ENCODE data around the gene TTC28. TPM values are rescaled to one million over a fixed set of nuclear protein-coding genes. Genes with fewer than 3 reads are reported as not detected.

The TTC28 gene
- total RNA-seq, 2 donors from 2014 or later, result 4.2 to 5.4 TPM

- no peaks in the 10 kb centered on the region for H3K36me3 Mint-ChIP-seq (ENCODE audit: insufficient read depth in 2 of 2)
- no peak overlapping the region for H3K27ac Mint-ChIP-seq
- H3K9me3 Mint-ChIP-seq, result no peaks in the 10 kb centered on the region
- H3K4me1 Mint-ChIP-seq (ENCODE audit: low read depth), result no peaks in the 10 kb centered on the region
- no peak overlapping the region for H3K4me3 Mint-ChIP-seq
- DNase-seq (no peak), ATAC-seq (replicated peaks in 1 of 2) (no peak)
- H3K27me3 Mint-ChIP-seq (ENCODE audit: low read depth), result no peaks in the 10 kb centered on the region
These were observed 433.2 kb downstream of the TTC28 start for GRCh38 chr22:28246397-28246796.

- no peak overlapping the region for H3K4me3 Mint-ChIP-seq
- no peaks in the 10 kb centered on the region for H3K36me3 Mint-ChIP-seq (ENCODE audit: insufficient read depth in 2 of 2)
- H3K27me3 Mint-ChIP-seq (ENCODE audit: low read depth), result no peaks in the 10 kb centered on the region
- H3K9me3 Mint-ChIP-seq, result no peaks in the 10 kb centered on the region
- no peak overlapping the region for H3K27ac Mint-ChIP-seq
- no peak for DNase-seq
- ATAC-seq (replicated peaks in 1 of 2), result no peak
- no peaks in the 10 kb centered on the region for H3K4me1 Mint-ChIP-seq (ENCODE audit: low read depth)
These were observed 433.9 kb downstream of the TTC28 start for GRCh38 chr22:28245579-28246224.

GRCh38 chr22:28244757-28245156, 434.9 kb downstream of the TTC28 start:
- H3K27me3 Mint-ChIP-seq (ENCODE audit: low read depth), result no peaks in the 10 kb centered on the region
- H3K4me3 Mint-ChIP-seq, result no peak overlapping the region
- H3K36me3 Mint-ChIP-seq (ENCODE audit: insufficient read depth in 2 of 2), result no peaks in the 10 kb centered on the region
- H3K4me1 Mint-ChIP-seq (ENCODE audit: low read depth), result no peaks in the 10 kb centered on the region
- no peaks in the 10 kb centered on the region for H3K9me3 Mint-ChIP-seq
- H3K27ac Mint-ChIP-seq, result no peak overlapping the region
- DNase-seq (no peak), ATAC-seq (replicated peaks in 1 of 2) (no peak)

GRCh38 chr22:28243539-28243938, 436.1 kb downstream of the TTC28 start:
- Mint-ChIP-seq H3K4me3 (no peak overlapping the region), H3K27ac (no peak overlapping the region), H3K27me3 (ENCODE audit: low read depth) (no peaks in the 10 kb centered on the region), H3K9me3 (no peaks in the 10 kb centered on the region), H3K36me3 (ENCODE audit: insufficient read depth in 2 of 2) (no peaks in the 10 kb centered on the region), H3K4me1 (ENCODE audit: low read depth) (no peaks in the 10 kb centered on the region)
- no peak for ATAC-seq (replicated peaks in 1 of 2)
- no peak for DNase-seq

GRCh38 chr22:28241656-28242290, 437.9 kb downstream of the TTC28 start:
- Mint-ChIP-seq H3K27ac (no peak overlapping the region), H3K4me1 (ENCODE audit: low read depth) (no peaks in the 10 kb centered on the region), H3K9me3 (no peaks in the 10 kb centered on the region), H3K27me3 (ENCODE audit: low read depth) (no peaks in the 10 kb centered on the region), H3K4me3 (no peak overlapping the region), H3K36me3 (ENCODE audit: insufficient read depth in 2 of 2) (no peaks in the 10 kb centered on the region)
- DNase-seq (no peak), ATAC-seq (replicated peaks in 1 of 2) (no peak)

GRCh38 chr22:28239941-28240340, 439.7 kb downstream of the TTC28 start:
- DNase-seq, result no peak
- no peak overlapping the region for H3K27ac Mint-ChIP-seq
- H3K36me3 Mint-ChIP-seq (ENCODE audit: insufficient read depth in 2 of 2), result no peaks in the 10 kb centered on the region
- no peaks in the 10 kb centered on the region for H3K4me1 Mint-ChIP-seq (ENCODE audit: low read depth)
- no peaks in the 10 kb centered on the region for H3K27me3 Mint-ChIP-seq (ENCODE audit: low read depth)
- no peak overlapping the region for H3K4me3 Mint-ChIP-seq
- no peaks in the 10 kb centered on the region for H3K9me3 Mint-ChIP-seq
- ATAC-seq (replicated peaks in 1 of 2), result no peak

- DNase-seq (no peak), ATAC-seq (replicated peaks in 1 of 2) (no peak)
- H3K27me3 Mint-ChIP-seq (ENCODE audit: low read depth), result no peaks in the 10 kb centered on the region
- no peaks in the 10 kb centered on the region for H3K36me3 Mint-ChIP-seq (ENCODE audit: insufficient read depth in 2 of 2)
- H3K27ac Mint-ChIP-seq, result no peak overlapping the region
- H3K4me3 Mint-ChIP-seq, result no peak overlapping the region
- no peaks in the 10 kb centered on the region for H3K9me3 Mint-ChIP-seq
- no peaks in the 10 kb centered on the region for H3K4me1 Mint-ChIP-seq (ENCODE audit: low read depth)
These were observed 441.9 kb downstream of the TTC28 start for GRCh38 chr22:28237783-28238182.

GRCh38 chr22:28237112-28237511, 442.5 kb downstream of the TTC28 start:
- no peaks in the 10 kb centered on the region for H3K27me3 Mint-ChIP-seq (ENCODE audit: low read depth)
- H3K9me3 Mint-ChIP-seq, result no peaks in the 10 kb centered on the region
- ATAC-seq (replicated peaks in 1 of 2) (no peak), DNase-seq (no peak)
- no peaks in the 10 kb centered on the region for H3K36me3 Mint-ChIP-seq (ENCODE audit: insufficient read depth in 2 of 2)
- H3K27ac Mint-ChIP-seq, result no peak overlapping the region
- H3K4me3 Mint-ChIP-seq, result no peak overlapping the region
- no peaks in the 10 kb centered on the region for H3K4me1 Mint-ChIP-seq (ENCODE audit: low read depth)

- Mint-ChIP-seq H3K36me3 (ENCODE audit: insufficient read depth in 2 of 2) (no peaks in the 10 kb centered on the region), H3K9me3 (no peaks in the 10 kb centered on the region), H3K27ac (no peak overlapping the region), H3K4me1 (ENCODE audit: low read depth) (no peaks in the 10 kb centered on the region), H3K4me3 (no peak overlapping the region), H3K27me3 (ENCODE audit: low read depth) (no peaks in the 10 kb centered on the region)
- no peak for DNase-seq
- ATAC-seq (replicated peaks in 1 of 2), result no peak
These were observed 447.4 kb downstream of the TTC28 start for GRCh38 chr22:28232204-28232603.

- ATAC-seq (replicated peaks in 1 of 2), result no peak
- Mint-ChIP-seq H3K27ac (no peak overlapping the region), H3K9me3 (no peaks in the 10 kb centered on the region), H3K27me3 (ENCODE audit: low read depth) (no peaks in the 10 kb centered on the region), H3K4me1 (ENCODE audit: low read depth) (no peaks in the 10 kb centered on the region), H3K4me3 (no peak overlapping the region), H3K36me3 (ENCODE audit: insufficient read depth in 2 of 2) (no peaks in the 10 kb centered on the region)
- DNase-seq, result no peak
These were observed 448.2 kb downstream of the TTC28 start for GRCh38 chr22:28231441-28231840.

GRCh38 chr22:28230671-28231070, 449.0 kb downstream of the TTC28 start:
- no peak for ATAC-seq (replicated peaks in 1 of 2)
- H3K36me3 Mint-ChIP-seq (ENCODE audit: insufficient read depth in 2 of 2), result no peaks in the 10 kb centered on the region

GRCh38 chr22:28229566-28230485, 449.8 kb downstream of the TTC28 start:
- H3K27ac Mint-ChIP-seq, result no peak overlapping the region
- DNase-seq (no peak), ATAC-seq (replicated peaks in 1 of 2) (no peak)
- no peaks in the 10 kb centered on the region for H3K27me3 Mint-ChIP-seq (ENCODE audit: low read depth)
- no peaks in the 10 kb centered on the region for H3K36me3 Mint-ChIP-seq (ENCODE audit: insufficient read depth in 2 of 2)
- H3K4me1 Mint-ChIP-seq (ENCODE audit: low read depth), result no peaks in the 10 kb centered on the region
- H3K4me3 Mint-ChIP-seq, result no peak overlapping the region
- H3K9me3 Mint-ChIP-seq, result no peaks in the 10 kb centered on the region

More at GRCh38 chr22:28230671-28231070, 449.0 kb downstream of the TTC28 start:
- H3K4me3 Mint-ChIP-seq, result no peak overlapping the region
- no peaks in the 10 kb centered on the region for H3K4me1 Mint-ChIP-seq (ENCODE audit: low read depth)
- DNase-seq, result no peak
- no peaks in the 10 kb centered on the region for H3K9me3 Mint-ChIP-seq
- H3K27ac Mint-ChIP-seq, result no peak overlapping the region
- H3K27me3 Mint-ChIP-seq (ENCODE audit: low read depth), result no peaks in the 10 kb centered on the region

GRCh38 chr22:28223826-28224225, 455.8 kb downstream of the TTC28 start:
- H3K9me3 Mint-ChIP-seq, result no peaks in the 10 kb centered on the region
- H3K27ac Mint-ChIP-seq, result no peak overlapping the region
- no peaks in the 10 kb centered on the region for H3K4me1 Mint-ChIP-seq (ENCODE audit: low read depth)
- no peak for ATAC-seq (replicated peaks in 1 of 2)
- no peaks in the 10 kb centered on the region for H3K27me3 Mint-ChIP-seq (ENCODE audit: low read depth)
- H3K36me3 Mint-ChIP-seq (ENCODE audit: insufficient read depth in 2 of 2), result no peaks in the 10 kb centered on the region
- DNase-seq, result no peak
- no peak overlapping the region for H3K4me3 Mint-ChIP-seq

Data from activated T-cell treated with anti-CD3 and anti-CD28 coated beads, Interleukin-2, amount 50 U/mL, for 72 hours (primary cell).